ENCODE data around the gene GABARAP. TPM values are rescaled to one million over a fixed set of nuclear protein-coding genes. Genes with fewer than 3 reads are reported as not detected.

Gene GABARAP
- total and polyA plus RNA-seq, 2 of the 13 experiments (the other 11 are each of a cell fraction or from before 2014, with no cell fraction given) = 161 to 310 TPM

DNA sequence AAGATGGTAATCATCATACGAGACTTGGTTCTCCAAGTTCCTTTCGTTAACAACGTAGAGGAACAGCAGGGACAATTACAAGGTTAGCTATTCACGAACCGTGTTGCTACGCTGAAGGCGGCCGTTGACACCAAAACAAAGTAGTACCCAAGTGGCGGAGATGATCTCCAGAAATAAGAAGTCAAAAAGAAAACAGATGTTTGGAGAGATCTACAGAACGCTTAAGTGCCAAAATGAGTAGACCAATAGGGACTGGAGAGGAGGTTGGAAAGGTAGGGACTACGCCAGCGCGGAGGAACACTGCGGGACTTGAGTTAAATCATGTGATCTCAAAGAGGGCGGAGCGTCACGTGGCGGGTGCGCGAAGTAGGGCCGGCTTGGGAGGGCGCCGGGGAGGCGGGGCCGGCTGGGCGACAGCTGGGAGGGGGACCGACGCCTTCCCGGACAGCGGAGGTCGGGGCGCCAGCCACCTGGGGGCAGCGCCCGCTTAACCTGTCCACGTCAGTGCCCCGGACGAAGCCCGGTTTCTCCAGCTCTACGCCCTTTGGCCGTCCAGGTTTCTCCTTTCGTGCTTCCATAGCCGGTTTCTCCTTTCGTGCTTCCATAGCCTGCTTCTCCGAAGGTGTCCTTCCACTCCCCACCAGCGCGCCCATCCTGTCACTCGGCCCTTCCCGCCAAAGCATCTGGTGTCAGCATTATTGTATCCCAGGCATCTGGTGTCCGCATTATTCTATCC, 636 bp upstream of the GABARAP start (continued):
- TF ChIP-seq THAP7 (CRISPR knock-in tag; IDR thresholded peaks at IDR 0.05) = no peak
- peak; percentile 82; the same call in 1 of the 2 replicates for TF ChIP-seq MAZ (IDR thresholded peaks at IDR 0.05; ENCODE audit: borderline replicate concordance, low read depth, low read length)
- no peak; the same call in none of the 2 replicates for TF ChIP-seq MAZ (CRISPR knock-in tag; IDR thresholded peaks at IDR 0.05; ENCODE audit: low read depth)
- TF ChIP-seq ZBTB49 (CRISPR knock-in tag; IDR thresholded peaks at IDR 0.05; ENCODE audit: borderline replicate concordance) = no peak
- TF ChIP-seq NR2C2 (CRISPR knock-in tag; IDR thresholded peaks at IDR 0.05; ENCODE audit: borderline replicate concordance) = peak; percentile 41; the same call in 1 of the 2 replicates
- peak; percentile 82; the same call in 1 of the 2 replicates for TF ChIP-seq MIXL1 (CRISPR knock-in tag; IDR thresholded peaks at IDR 0.05)
- no peak for TF ChIP-seq ZNF382 (CRISPR knock-in tag; IDR thresholded peaks at IDR 0.05; ENCODE audit: borderline replicate concordance)
- no peak for TF ChIP-seq MLLT10 (CRISPR knock-in tag; IDR thresholded peaks at IDR 0.05)
- no peak for TF ChIP-seq ZFP36L1 (CRISPR knock-in tag; IDR thresholded peaks at IDR 0.05)
- peak; percentile 45 for TF ChIP-seq TBL1XR1 (IDR thresholded peaks at IDR 0.05; ENCODE audit: borderline replicate concordance, low read length, partially characterized antibody)
- TF ChIP-seq ZBTB21 (CRISPR knock-in tag; IDR thresholded peaks at IDR 0.05) = peak; percentile 41; the same call in 1 of the 2 replicates
- peak; percentile 100 for TF ChIP-seq NAIF1 (CRISPR knock-in tag; IDR thresholded peaks at IDR 0.05; ENCODE audit: borderline replicate concordance)
- no peak for TF ChIP-seq ZNF256 (CRISPR knock-in tag; conservative IDR thresholded peaks at IDR 0.05)
- TF ChIP-seq LRRFIP1 (CRISPR knock-in tag; conservative IDR thresholded peaks at IDR 0.05) = no peak
- no peak for TF ChIP-seq KMT2A (CRISPR knock-in tag; IDR thresholded peaks at IDR 0.05)
- TF ChIP-seq, protein P1, sequence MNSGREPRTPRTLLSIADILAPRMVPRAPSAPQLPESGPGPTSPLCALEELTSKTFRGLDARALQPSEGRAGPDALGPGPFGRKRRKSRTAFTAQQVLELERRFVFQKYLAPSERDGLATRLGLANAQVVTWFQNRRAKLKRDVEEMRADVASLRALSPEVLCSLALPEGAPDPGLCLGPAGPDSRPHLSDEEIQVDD (CRISPR knock-in tag; IDR thresholded peaks at IDR 0.05; ENCODE audit: borderline replicate concordance) = no peak; the same call in 1 of the 2 replicates
- TF ChIP-seq, protein P2, sequence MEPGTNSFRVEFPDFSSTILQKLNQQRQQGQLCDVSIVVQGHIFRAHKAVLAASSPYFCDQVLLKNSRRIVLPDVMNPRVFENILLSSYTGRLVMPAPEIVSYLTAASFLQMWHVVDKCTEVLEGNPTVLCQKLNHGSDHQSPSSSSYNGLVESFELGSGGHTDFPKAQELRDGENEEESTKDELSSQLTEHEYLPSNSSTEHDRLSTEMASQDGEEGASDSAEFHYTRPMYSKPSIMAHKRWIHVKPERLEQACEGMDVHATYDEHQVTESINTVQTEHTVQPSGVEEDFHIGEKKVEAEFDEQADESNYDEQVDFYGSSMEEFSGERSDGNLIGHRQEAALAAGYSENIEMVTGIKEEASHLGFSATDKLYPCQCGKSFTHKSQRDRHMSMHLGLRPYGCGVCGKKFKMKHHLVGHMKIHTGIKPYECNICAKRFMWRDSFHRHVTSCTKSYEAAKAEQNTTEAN (CRISPR knock-in tag; conservative IDR thresholded peaks at IDR 0.05) = no peak
- TF ChIP-seq EZH2 (conservative IDR thresholded peaks at IDR 0.05; ENCODE audit: low read depth, low read length) = no peak
- TF ChIP-seq ESRRA (CRISPR knock-in tag; IDR thresholded peaks at IDR 0.05; ENCODE audit: low read depth) = no peak
- peak; percentile 76 for TF ChIP-seq MNT (IDR thresholded peaks at IDR 0.05)
